HG02678 (cell line): ENCODE measurements around the gene KRTAP3-1.
"Not testable (repeated sequence)": the region's sequence is repeated elsewhere in the genome, so short reads cannot be mapped to it uniquely, and the experiment has no call there.

ENCODE experiments used
- ATAC-seq: cut with Tn5 transposase; IDR thresholded peaks from one replicate; pipeline ENCODE4 v1.9.1; 2021; ENCODE audit warnings: mild to moderate bottlenecking, moderate library complexity; ENCODE audit not compliant: unreplicated experiment

Gene KRTAP3-1

DNA sequence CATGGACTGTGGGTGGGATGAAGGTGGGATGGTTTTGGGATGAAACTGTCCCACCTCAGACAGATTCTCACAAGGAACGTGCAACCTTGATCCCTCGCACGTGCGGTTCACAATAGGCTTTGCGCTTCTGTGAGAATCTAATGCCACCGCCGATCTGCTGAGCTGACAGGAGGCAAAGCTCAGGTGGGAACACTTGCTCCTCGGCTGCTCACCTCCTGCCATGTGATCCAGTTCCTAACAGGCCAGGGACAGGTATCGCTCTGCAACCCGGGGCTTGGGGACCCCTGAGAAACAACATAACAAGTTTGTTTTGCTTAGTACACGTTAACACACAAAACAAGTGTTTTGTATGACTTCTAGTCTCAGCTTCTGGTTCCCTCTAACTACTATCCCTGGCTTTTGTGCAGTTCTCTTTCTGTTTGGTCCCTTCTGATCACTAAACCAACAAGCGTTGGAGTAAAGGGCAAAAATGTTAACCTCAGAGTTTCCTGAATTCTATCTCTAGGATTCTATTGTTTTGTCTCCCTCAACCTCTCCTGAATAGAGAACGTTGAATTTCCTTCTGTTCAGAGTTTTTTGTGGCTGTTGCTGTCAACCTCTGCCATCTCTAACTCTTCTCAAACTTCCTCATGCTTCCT, 7.8 kb upstream of the KRTAP3-1 start:
- no peak for ATAC-seq

DNA sequence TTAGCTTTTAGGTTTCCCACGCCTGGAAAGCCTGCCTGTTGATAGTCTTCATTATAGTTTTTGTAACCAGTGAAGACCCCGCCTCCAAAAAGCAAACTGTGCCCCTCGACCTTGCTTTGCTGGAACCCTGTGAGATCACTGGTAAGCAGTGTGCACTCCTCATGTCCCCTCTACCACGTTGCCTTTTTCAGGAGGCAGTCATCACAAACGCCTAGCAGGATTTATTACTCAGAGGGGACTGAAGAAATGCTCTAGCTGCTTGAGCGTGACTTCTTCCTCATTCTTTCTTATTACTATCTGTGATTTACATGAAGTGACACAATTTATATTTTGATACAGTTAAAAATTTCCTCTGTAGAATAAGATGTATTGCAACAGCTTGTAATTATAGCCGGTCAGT, 6.5 kb upstream of the KRTAP3-1 start:
- no peak for ATAC-seq

DNA sequence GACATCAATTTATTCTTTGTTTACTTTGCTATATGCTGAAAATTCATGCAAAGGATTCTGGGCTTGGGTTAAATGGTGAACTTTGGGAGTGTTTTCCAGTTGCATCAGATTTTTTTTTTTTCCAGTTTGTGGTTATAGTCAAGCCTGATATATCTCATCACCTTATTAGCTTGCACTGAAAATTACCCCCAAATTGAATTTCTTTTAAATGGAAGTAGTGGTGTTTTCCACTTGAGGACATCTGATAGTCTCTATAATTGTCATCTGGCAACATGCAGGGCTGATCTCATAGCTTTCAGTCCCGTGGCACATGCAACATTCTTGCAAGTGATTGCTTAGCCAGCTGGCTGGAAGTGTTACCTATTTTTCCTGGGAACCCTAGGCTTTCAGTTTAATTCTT, 4.7 kb upstream of the KRTAP3-1 start:
- ATAC-seq: no peak

DNA sequence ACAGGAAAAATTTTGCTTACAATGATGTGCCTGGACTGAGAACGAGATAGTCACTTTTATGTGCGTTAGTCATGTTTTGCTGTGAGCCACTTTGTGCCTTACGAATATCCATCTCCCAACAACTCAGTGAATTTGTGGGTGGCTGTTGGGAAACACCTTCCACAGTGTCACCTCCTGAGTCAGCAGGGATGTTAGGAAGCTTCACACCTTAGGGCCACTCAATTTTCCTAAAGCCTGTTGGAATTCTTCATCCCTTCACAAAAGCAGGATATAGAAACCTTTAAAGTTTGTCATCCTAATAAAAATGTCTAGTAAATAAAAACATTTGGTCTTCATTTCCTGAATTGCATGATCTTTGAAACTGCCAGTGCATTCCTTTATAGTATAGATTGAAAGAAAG, 4.3 kb upstream of the KRTAP3-1 start:
- ATAC-seq: no peak

DNA sequence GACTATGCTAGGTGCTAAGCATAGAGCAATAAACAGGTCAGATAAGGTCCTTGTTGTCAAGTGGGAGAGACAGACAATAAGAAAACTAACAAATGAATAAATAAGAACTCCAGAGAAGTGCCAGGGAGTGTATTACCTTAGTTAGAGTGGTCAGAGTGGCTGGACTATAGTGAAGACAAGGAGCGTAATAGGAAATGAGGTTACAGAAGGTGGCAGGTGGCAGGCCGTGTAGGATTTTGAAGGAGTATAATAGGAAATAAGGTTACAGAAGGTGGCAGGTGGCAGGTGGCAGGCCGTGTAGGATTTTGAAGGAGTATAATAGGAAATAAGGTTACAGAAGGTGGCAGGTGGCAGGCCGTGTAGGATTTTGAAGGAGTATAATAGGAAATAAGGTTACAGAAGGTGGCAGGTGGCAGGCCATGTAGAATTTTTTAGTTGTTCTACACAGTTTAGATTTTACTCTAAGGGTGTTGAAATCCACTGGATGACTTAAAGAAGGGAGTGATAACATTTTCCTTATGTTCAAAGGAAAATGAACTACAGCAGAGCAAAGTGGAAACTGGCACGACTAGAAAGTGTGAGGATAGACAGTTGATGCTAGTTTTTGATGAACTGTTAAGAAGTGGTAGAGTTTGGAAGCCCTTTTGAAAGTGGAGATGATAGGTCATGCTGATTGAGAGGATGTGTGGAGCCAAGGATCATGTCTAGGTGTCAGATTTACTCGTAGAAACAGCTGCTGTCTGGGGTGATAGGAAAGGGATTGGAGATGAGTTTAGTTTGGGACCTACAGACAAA, 3.6 kb upstream of the KRTAP3-1 start:
- no peak for ATAC-seq

DNA sequence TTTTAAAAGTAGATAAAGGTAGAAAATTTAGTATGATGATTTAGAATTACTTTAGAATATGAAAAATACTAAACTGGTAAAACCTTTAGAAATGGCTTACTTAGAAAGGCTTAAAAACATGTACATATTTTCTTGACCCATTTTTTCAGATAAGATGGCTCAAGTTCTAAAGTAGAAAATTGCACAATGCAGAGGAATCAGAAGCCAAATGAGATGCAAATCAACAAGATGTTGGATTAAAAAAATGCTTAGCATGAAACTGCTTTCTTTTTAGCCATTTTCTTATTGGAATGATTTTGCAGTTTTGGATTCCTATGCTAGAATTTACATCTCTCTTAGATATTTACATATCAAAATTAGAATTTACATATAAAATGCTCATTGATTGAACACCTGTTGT, 1.5 kb upstream of the KRTAP3-1 start:
- ATAC-seq: no peak

DNA sequence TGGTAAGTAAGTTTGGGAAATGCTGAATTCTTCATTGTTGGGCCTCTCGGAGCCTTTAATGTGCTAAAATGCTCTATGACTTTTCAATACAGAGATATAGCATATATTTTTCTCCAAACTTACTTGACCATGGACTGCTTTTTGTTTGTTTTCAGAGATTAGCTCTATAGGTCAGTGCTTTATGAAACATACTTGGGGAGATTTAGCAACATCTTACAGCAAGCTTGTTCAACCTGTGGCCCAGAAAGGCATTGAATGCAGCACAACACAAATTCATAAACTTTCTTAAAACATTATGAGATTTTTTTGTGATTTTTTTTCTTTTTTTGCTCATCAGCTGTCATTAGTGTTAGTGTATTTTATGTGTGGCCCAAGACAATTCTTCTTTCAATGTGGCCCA, 1.0 kb upstream of the KRTAP3-1 start:
- no peak for ATAC-seq

DNA sequence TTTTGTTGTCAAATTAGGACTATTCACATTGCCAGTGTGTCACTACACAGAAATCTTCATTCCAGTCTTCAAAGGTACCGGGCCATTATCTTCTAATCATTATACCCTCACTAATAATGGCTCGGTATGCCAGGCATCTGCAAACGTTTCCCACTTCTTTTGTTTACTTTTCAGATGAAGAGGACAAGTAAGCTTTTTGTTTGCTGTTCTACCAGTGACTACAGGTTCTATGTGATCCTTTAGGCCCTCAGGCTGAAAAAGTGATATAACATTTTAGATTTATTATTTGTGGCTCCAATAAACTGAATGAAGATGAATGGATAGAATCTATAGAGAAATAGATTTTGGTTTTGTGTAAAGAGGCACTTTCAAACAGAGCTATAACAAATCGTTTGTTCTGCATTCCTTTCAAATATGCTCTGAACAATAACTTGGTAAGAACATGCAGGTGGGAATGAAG, 403 bp upstream of the KRTAP3-1 start:
- ATAC-seq: no peak

DNA sequence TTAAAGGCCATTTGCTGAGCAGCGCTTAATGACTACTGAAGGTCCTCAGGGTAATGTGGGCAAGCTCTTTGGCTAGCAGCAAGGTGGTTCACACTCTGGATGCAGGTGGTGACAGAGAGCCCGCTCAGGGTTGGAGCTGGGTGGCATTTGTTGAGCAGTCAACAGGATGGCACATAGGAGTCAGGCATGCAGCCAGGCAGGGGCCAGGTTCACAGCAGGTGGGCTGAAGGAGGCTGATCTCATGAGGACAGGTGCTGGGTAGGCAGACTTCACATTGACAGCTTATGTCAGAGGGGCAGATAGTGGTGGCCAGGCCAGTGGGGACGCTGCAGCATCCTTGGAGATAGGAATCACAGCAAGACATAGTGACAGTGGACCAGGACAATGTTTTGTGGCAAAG, 4.5 kb downstream of the KRTAP3-1 start:
- no peak for ATAC-seq

DNA sequence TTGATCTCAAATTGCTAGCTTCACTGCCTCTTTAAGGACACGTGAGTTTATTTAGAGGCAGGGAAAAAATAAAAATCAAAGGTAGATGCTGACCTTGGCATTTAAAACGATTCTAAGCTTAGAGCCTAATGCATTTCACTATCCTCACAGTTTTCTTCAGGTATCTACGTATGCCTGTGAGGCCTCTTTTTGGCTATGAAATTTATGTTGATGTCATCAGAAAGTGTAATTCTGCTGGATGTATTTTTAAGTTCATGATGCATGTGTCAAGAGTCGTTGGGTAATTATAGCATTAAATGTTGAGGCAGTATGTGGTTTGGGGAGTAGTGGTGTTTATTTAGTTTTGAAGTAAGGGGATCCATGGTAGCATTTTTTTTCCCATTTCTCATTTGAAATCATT, 5.0 kb downstream of the KRTAP3-1 start:
- no peak for ATAC-seq

DNA sequence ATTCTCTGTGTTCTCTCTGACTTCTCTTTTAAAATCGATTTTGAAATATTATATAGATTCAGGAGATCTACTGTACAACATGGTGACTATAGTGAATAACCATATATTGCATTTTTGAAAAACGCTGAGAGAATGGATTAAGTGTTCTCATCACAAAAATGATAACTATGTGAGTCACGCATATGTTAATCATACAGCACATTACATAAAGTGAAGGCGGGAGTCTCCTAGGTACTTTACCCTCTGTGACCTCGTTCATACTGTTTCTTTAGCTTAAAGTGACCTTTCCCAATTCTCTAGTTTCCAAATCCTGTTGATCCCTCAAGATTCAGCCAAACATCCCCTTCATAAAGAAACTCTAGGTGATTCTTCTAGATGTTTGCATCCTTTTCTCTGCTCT, 6.1 kb downstream of the KRTAP3-1 start:
- no peak for ATAC-seq

DNA sequence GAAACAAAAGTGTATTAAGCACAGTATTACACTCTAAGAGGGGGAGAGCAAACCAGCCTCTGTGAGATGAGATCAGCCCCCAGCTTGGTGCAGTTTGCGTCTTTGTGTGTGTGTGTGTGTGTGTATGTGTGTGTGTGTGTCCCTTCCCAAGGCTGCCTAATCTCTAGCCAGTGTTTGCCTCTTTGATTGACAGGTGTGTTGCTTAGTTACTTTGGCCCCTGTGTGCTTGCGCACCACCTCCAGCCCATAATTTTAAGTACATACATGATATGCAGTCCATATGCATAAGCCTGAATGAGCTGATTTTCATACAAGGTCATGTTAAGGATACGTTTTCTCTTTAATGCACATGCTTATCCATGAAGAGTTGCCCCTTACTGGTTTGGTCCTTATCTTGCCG, 7.1 kb downstream of the KRTAP3-1 start:
- ATAC-seq: no peak

DNA sequence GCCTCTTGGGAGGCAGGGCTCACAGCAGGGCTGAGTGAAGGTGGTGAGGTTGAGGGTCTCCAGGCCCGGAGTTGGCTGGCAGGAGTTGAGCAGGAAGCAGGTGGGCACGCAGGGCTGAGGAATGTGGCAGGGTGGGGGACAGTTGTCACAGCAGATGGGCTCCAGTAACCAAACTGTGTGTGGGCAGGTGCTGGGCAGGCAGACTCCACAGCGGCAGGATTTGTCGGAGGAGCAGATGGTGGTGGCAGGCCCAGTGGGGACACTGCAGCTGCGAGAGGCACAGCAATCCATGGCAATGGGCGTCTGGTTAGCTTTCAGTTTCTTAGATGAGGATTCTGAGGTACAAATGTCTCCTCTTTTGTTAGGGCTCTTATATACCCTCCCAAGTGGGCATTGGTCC, 9.4 kb downstream of the KRTAP3-1 start, which contains the start of gene KRTAP3-2:
Gene KRTAP3-2 (minus strand): TSS at position 344 of the 400 bp plus-strand sequence. CDS start 53 bp downstream, at position 291.
- ATAC-seq: not testable (repeated sequence)

DNA sequence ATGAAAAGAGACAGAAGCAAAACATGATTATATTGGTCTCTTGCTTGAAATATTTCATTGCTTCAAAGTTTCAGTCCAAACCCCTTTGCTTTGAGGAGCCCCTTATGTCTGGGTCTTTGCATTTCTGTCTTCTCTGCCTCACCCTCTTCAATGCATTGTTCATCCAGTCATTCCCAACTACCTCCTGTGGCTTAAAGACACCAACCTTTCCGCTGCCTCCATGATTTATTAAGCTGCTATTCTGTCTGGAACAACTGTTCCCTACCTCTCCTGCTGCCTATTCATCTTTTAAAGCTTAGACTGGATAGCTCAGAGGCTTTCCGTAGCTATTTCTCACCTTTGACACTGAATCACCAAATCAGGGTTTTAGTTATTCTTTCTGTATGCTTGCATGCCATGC, 11.6 kb downstream of the KRTAP3-1 start:
- no peak for ATAC-seq

DNA sequence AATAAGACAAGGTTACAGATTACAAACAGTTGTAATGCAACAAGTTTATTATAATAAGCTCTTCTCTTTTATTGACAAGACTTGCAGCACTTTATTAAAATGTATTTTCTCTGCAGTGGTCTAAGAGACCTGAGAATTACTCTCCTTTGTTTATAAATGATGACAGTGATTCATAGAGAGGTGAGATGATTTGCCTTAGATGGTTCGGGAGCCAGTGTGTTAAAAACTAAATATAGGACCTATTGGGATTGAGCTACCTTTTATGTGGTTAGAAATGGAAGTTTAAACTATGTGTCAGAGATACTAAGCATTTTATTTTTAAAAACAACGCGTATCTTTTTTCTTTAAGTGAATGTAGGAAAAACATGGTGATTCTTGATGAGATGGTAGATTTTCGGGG, 12.1 kb downstream of the KRTAP3-1 start:
- ATAC-seq: no peak

DNA sequence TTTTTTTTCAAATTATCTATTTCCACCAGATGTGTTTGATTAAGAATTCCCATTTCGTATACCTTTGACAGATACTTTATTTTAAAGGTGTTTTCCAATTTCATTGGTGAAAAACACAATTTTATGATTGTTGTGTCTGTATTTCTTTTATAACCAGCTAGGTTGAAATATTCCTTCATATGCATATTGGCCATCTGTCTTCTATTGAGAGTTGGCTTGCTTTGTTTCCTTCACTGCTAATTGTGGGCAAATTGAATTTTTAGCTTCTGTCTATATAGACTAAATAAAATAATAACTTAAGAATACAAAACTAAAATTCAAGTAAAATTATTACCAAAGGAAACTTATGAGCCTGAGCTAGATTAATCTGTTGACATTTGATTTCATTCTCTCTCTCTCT, 13.8 kb downstream of the KRTAP3-1 start:
- no peak for ATAC-seq

DNA sequence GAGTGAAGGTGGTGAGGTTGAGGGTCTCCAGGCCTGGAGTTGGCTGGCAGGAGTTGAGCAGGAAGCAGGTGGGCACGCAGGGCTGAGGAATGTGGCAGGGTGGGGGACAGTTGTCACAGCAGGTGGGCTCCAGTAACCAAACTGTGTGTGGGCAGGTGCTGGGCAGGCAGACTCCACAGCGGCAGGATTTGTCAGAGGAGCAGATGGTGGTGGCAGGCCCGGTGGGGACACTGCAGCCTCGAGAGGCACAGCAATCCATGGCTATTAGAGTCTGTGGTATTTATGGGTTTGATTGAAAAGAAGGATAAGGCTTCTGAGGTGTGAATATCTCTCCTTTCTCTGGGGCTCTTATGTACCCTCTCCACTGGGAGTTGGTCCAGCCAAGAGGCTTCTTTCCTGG, 15.1 kb downstream of the KRTAP3-1 start, which contains the start of gene KRTAP3-3:
Gene KRTAP3-3 (minus strand): TSS at position 326 of the 400 bp plus-strand sequence. CDS start 67 bp downstream, at position 259.
- no peak for ATAC-seq

DNA sequence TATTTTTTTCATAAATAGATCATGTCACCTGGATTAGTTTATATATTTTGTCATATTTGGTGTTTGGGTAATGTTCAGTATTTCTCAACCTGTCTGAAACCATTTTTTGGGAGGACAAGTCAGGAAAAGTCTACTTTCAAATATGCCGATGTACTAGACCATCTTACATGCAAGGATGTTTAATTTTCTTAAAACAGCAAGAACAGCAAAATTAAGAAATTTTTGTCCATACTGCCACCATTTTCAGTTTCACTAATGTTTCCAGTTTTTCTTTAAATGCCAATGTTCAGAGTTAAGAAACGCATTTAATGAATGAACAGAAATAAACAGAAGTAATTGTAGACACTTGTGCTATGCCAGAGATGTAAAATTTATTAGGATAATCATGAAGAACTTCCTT, 15.8 kb downstream of the KRTAP3-1 start:
- no peak for ATAC-seq

DNA sequence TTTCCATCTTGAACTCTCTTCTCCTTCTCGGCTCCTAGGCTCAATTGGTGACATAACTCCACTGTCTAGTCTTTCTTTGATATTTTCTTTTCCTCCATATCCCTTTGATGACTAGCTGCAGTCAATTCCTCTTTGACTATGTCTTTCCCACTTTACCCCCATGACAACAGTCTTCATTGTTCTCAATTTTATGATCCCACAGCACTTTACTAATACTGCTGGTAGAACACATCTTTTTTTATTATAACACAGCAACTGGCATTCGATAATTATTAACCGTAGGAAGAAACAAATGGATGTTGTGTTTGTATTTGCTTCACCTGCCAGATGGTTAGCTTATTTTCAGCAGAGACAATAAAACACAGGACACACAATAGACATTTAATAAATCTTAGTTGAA, 16.3 kb downstream of the KRTAP3-1 start:
- ATAC-seq: no peak

DNA sequence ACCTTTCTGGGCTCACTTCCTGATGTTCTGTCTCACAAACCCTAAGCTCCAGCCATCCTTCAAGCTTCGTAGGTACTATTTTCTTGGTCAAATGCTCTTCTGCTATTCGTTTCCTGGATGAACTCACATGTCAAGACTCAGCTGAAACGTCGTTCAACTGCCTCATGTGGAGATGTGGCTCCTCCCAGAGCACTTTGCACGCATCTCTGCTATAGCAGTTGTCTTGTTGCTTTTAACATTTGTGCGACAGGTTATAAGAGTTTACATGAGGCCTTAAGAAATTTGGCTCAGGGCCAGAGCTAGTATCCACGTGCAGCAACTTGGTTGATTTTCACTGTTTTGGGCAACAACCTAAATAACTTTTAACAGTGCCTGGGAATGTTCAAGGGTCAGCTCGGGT, 22.0 kb downstream of the KRTAP3-1 start:
- ATAC-seq: no peak

DNA sequence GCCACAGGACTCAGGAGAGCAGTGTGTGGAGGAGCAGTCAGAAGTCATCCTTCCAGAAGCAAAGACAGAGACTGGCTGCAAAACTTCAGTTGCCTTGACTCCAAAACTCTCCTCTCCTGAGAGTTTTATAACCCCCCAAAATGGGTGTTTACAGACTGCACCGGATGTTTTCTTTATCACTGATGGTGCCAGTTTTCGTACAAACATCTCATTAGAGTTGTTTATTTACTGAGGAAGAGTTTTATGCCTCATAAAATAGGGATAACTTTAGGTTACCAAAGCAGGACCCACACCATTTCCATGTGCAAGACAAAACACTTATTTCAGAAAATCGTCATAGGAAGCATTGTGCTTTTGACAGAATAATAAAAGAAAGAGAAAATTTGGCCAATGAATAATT, 24.7 kb downstream of the KRTAP3-1 start, which contains the start of gene KRT40:
Gene KRT40 (minus strand): TSS at position 101 of the 400 bp plus-strand sequence. CDS start 53 bp downstream, at position 48.
- ATAC-seq: no peak

DNA sequence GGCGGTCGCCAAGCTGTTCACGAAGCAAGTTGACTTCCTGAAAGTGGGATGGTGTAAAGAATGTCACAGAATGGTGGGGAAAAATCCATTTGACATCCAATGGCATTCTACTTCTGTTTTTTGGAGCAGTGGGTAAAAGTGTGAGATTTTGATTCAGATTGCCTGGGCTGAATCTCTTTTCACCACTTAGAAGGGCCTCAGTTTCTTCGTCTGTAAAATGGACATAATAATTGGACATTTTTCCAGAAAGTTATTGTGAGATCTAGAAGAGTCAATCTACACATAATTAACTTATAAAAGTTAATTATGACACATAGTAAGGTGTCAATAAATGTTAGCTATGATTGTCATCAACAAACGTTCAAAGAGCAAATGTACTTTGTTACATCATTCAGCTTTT, 27.8 kb downstream of the KRTAP3-1 start:
- ATAC-seq: no peak
